Ovary (tissue), 3 donors: ENCODE measurements around the gene WNT5A.

Experiments
- CTCF ChIP-seq, 3 donors: fragments of 450-650 bp in 2 of 3; fragments of 200-600 bp in 1 of 3; IDR thresholded peaks; one replicate each; pipeline versions ENCODE4 v1.5.1 to v1.8.0; 2016 to 2022; ENCODE audit warnings: antibody characterized with exemption in 3 of 3, mild to moderate bottlenecking in 1 of 3
- EP300 ChIP-seq: sonication (generic); formaldehyde crosslinking; IDR thresholded peaks from one replicate; pipeline ENCODE4 v1.6.1; 2017; ENCODE audit warnings: antibody characterized with exemption
- POLR2A ChIP-seq: fragments of 450-650 bp; IDR thresholded peaks from one replicate; pipeline ENCODE4 v1.6.1; 2017; ENCODE audit warnings: antibody characterized with exemption, mild to moderate bottlenecking, moderate library complexity
- donor health status: DM: no; HTN: no; CAD: no.

GRCh38 chr3:55488398-55489055 lies 1.4 kb upstream of the WNT5A start:
- no peak for TF ChIP-seq CTCF (IDR thresholded peaks at IDR 0.05)
- no peak for TF ChIP-seq POLR2A
- no peak for TF ChIP-seq EP300
